Right lung (tissue), 5 donors: ENCODE measurements around the gene CTTN. TPM values are rescaled to one million over a fixed set of nuclear protein-coding genes. Genes with fewer than 3 reads are reported as not detected.

ENCODE experiments used
- DNase-seq, 2 donors: peaks; one replicate each; pipeline ENCODE4 v3.0.0-alpha.2; 2013
- polyA plus RNA-seq, 5 donors: library from polyadenylated mRNA; unstranded; fragments of 120-200 nt; gene quantifications; one replicate each; pipeline versions ENCODE4 v1.2.1 to v1.2.3, GENCODE V29; 2013; ENCODE audit warnings: inconsistent platforms in 1 of 5, low replicate concordance in 1 of 5; ENCODE audit not compliant: insufficient read length in 5 of 5, insufficient read depth in 1 of 5

Gene CTTN
- polyA plus RNA-seq, 5 donors = 147 to 191 (median 189) TPM

GRCh38 chr11:70427436-70427835 is 29.1 kb downstream of the CTTN start:
- DNase-seq = no peak

GRCh38 chr11:70428701-70429427 is 30.5 kb downstream of the CTTN start:
- DNase-seq = no peak

GRCh38 chr11:70429428-70429705 is 31.0 kb downstream of the CTTN start:
- no peak for DNase-seq

- DNase-seq = no peak
Measured at GRCh38 chr11:70429724-70430521, 31.6 kb downstream of the CTTN start.

GRCh38 chr11:70430671-70431574 is 32.6 kb downstream of the CTTN start:
- DNase-seq = no peak

- no peak for DNase-seq
Measured at GRCh38 chr11:70431611-70432010, 33.3 kb downstream of the CTTN start.

GRCh38 chr11:70432065-70432464 is 33.7 kb downstream of the CTTN start:
- no peak for DNase-seq

- no peak for DNase-seq
Measured at GRCh38 chr11:70432580-70432979, 34.3 kb downstream of the CTTN start.

- no peak for DNase-seq
Measured at GRCh38 chr11:70433038-70433437, 34.7 kb downstream of the CTTN start.

GRCh38 chr11:70433526-70433925 is 35.2 kb downstream of the CTTN start:
- no peak for DNase-seq

- DNase-seq = no peak
Measured at GRCh38 chr11:70433966-70434812, 35.9 kb downstream of the CTTN start.

GRCh38 chr11:70434813-70435278 is 36.5 kb downstream of the CTTN start:
- DNase-seq = no peak

GRCh38 chr11:70435361-70435760 is 37.0 kb downstream of the CTTN start:
- no peak for DNase-seq

- no peak for DNase-seq
Measured at GRCh38 chr11:70435765-70436500, 37.6 kb downstream of the CTTN start.

GRCh38 chr11:70436501-70436860 is 38.2 kb downstream of the CTTN start:
- no peak for DNase-seq

- no peak for DNase-seq
Measured at GRCh38 chr11:70437111-70437784, 38.9 kb downstream of the CTTN start.

GRCh38 chr11:70440206-70440605 is 41.9 kb downstream of the CTTN start:
- no peak for DNase-seq

- no peak for DNase-seq
Measured at GRCh38 chr11:70443773-70444030, 45.4 kb downstream of the CTTN start.

- DNase-seq = no peak
Measured at GRCh38 chr11:70445091-70445490, 46.8 kb downstream of the CTTN start.

- DNase-seq = no peak
Measured at GRCh38 chr11:70445605-70446004, 47.3 kb downstream of the CTTN start.
